Gastrocnemius medialis (tissue), 4 donors: ENCODE measurements around the gene SNAPC2. TPM values are rescaled to one million over a fixed set of nuclear protein-coding genes. Genes with fewer than 3 reads are reported as not detected.

Source experiments
- ATAC-seq, 2 donors: fragments of 150-250 bp; one replicate each; pipeline ENCODE4 v1.9.1; 2016
- DNase-seq, 2 donors: peaks; one replicate each; pipeline ENCODE4 v3.0.0-alpha.2; 2019
- H3K27ac ChIP-seq, 4 donors: fragments of 200-600 bp; sonication (generic); 1 replicate in 1 of 4; 2 replicates in 3 of 4; pipeline ENCODE4 v1.5.1; 2016 to 2018; ENCODE audit warnings: mild to moderate bottlenecking in 2 of 4, moderate library complexity in 1 of 4
- H3K27me3 ChIP-seq, 3 donors: fragments of 200-600 bp; sonication (generic) in 2 of 3; 1 replicate in 1 of 3; 2 replicates in 2 of 3; pipeline versions ENCODE4 v1.5.1 to v1.6.0; 2016 to 2019; ENCODE audit warnings: mild to moderate bottlenecking in 1 of 3, moderate library complexity in 1 of 3
- H3K36me3 ChIP-seq, 2 donors: fragments of 200-600 bp; sonication (generic) in 1 of 2; one replicate each; pipeline ENCODE4 v1.5.1; 2017 to 2018
- H3K4me1 ChIP-seq, 2 donors: fragments of 200-600 bp; sonication (generic) in 1 of 2; one replicate each; pipeline ENCODE4 v1.5.1; 2016 to 2017; ENCODE audit warnings: mild to moderate bottlenecking in 2 of 2
- H3K4me3 ChIP-seq, 4 donors: fragments of 200-600 bp; sonication (generic) in 3 of 4; 1 replicate in 1 of 4; 2 replicates in 3 of 4; pipeline ENCODE4 v1.5.1; 2016 to 2019; ENCODE audit warnings: mild to moderate bottlenecking in 2 of 4
- H3K9me3 ChIP-seq, 3 donors: fragments of 200-600 bp; sonication (generic) in 2 of 3; 1 replicate in 1 of 3; 2 replicates in 2 of 3; pipeline ENCODE4 v1.5.1; 2016 to 2019
- CTCF ChIP-seq, 5 experiments: fragments of 450-650 bp in 3 of 5; fragments of 200-600 bp in 2 of 5; sonication (generic) in 2 of 5; IDR thresholded peaks in 4 of 5; conservative IDR thresholded peaks in 1 of 5; 1 replicate in 4 of 5; 2 replicates in 1 of 5; pipeline ENCODE4 v1.5.1; 2016 to 2019; ENCODE audit warnings: antibody characterized with exemption in 5 of 5, mild to moderate bottlenecking in 3 of 5, moderate library complexity in 3 of 5
- POLR2A ChIP-seq, 2 donors: fragments of 450-650 bp; IDR thresholded peaks; one replicate each; pipeline ENCODE4 v1.6.1; 2017; ENCODE audit warnings: antibody characterized with exemption in 2 of 2, mild to moderate bottlenecking in 2 of 2, moderate library complexity in 2 of 2
- in situ Hi-C, 4 donors: fragments of 200-750 bp; cut with MboI; loops; one replicate each; pipeline versions ENCODE4 v1.15.0 to v1.8.0; 2017; ENCODE audit warnings: low sequenced_read_pairs in 4 of 4
- intact Hi-C: fragments of 100-400 bp; cut with DNase I; formaldehyde crosslinking; loops from one replicate; pipeline ENCODE4 v1.15.1; 2023; ENCODE audit warnings: low total_unique reads
- total RNA-seq, 4 donors: library from RNA; depleted of rRNA; stranded (reverse); fragments of >200 nt; gene quantifications; one replicate each; pipeline versions ENCODE4 v1.1.0 to v1.2.3, GENCODE V29; 2016

Gene SNAPC2
- total RNA-seq, 4 donors from 2014 or later = 4.6 to 10.9 (median 7.1) TPM

DNA sequence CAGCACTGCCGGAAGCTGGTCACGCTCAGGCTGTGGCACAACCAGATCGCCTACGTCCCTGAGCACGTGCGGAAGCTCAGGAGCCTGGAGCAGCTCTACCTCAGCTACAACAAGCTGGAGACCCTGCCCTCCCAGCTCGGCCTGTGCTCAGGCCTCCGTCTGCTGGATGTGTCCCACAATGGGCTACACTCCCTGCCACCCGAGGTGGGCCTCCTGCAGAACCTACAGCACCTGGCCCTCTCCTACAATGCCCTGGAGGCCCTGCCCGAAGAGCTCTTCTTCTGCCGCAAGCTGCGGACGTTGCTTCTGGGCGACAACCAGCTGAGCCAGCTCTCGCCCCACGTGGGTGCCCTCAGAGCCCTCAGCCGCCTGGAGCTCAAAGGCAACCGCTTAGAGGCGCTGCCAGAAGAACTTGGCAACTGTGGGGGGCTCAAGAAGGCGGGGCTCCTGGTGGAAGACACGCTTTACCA, 19.7 kb upstream of the SNAPC2 start:
- H3K36me3 ChIP-seq = peaks cover 0 to 2% of the 10 kb centered on the region in 2 donors
- H3K4me3 ChIP-seq = no peak overlapping the region
- H3K27me3 ChIP-seq = no peaks in the 10 kb centered on the region
- ATAC-seq (no peak), DNase-seq (no peak)
- no peaks in the 10 kb centered on the region for H3K9me3 ChIP-seq
- in situ Hi-C loops (no loop called here), intact Hi-C loops (loop anchor here (10.0 kb wide), 1 partner anchor 614 kb away; the partner anchor contains the start of gene ZNF414)
- H3K27ac ChIP-seq = no peak overlapping the region
- H3K4me1 ChIP-seq = peaks cover 21 to 27% of the 10 kb centered on the region in 2 donors
- TF ChIP-seq POLR2A (IDR thresholded peaks at IDR 0.05) = no peak
- TF ChIP-seq CTCF (IDR thresholded peaks at IDR 0.05 in 4 of 5, conservative IDR thresholded peaks at IDR 0.05 in 1 of 5) = no peak

- ATAC-seq (no peak), DNase-seq (no peak)
- Histone ChIP-seq H3K27ac (no peak overlapping the region), H3K4me1 (peaks cover 22 to 30% of the 10 kb centered on the region in 2 donors), H3K36me3 (peaks cover 0 to 7% of the 10 kb centered on the region in 2 donors), H3K27me3 (no peaks in the 10 kb centered on the region), H3K9me3 (no peaks in the 10 kb centered on the region), H3K4me3 (no peak overlapping the region)
- in situ Hi-C loops = no loop called here
- intact Hi-C loops = loop anchor here (10.0 kb wide), 1 partner anchor 614 kb away; the partner anchor contains the start of gene ZNF414
- TF ChIP-seq POLR2A (IDR thresholded peaks at IDR 0.05) (no peak), CTCF (IDR thresholded peaks at IDR 0.05 in 4 of 5, conservative IDR thresholded peaks at IDR 0.05 in 1 of 5) (no peak)
Observed at GRCh38 chr19:7900931-7901330, 19.2 kb upstream of the SNAPC2 start.

DNA sequence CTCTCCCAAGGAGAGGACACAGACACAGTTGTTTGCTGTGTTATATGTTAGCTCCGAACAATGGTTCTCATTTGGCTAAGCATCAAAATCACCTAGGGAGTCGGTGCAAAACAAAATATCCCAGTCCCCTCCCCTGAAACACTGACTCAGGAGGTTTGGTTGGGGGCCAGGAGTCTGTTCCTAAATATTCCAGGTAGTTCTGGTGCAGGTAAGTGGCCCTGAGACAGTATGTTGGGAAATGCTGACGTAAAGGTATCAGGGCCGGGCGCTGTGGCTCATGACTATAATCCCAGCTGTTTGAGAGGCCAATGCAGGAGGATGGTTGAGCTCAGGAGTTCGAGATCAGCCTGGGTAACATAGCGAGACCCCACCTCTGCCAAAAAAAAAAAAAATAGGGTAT, 18.8 kb upstream of the SNAPC2 start:
- Histone ChIP-seq H3K36me3 (peaks cover 0 to 11% of the 10 kb centered on the region in 2 donors), H3K27me3 (no peaks in the 10 kb centered on the region), H3K4me1 (peaks cover 22 to 30% of the 10 kb centered on the region in 2 donors), H3K9me3 (no peaks in the 10 kb centered on the region), H3K27ac (no peak overlapping the region), H3K4me3 (no peak overlapping the region)
- ATAC-seq (no peak), DNase-seq (no peak)
- no peak for TF ChIP-seq POLR2A (IDR thresholded peaks at IDR 0.05)
- in situ Hi-C loops = no loop called here
- intact Hi-C loops = loop anchor here (10.0 kb wide), 1 partner anchor 613 kb away; the partner anchor contains the start of gene ZNF414

GRCh38 chr19:7902796-7903243, 17.3 kb upstream of the SNAPC2 start:
- Histone ChIP-seq H3K4me3 (peak overlapping the region; percentile 66 to 97 (median 76)), H3K4me1 (peaks cover 22 to 37% of the 10 kb centered on the region in 2 donors), H3K9me3 (no peaks in the 10 kb centered on the region), H3K36me3 (peaks cover 0 to 13% of the 10 kb centered on the region in 2 donors), H3K27ac (peak overlapping the region; percentile 86 to 92 (median 90)), H3K27me3 (no peaks in the 10 kb centered on the region)
- intact Hi-C loops (loop anchor here (1.0 to 10.0 kb wide), 5 partner anchors 17 to 612 kb away; partner anchors contain the start of genes PET100, SNAPC2, TIMM44 and XAB2), in situ Hi-C loops (no loop called here)
- TF ChIP-seq CTCF (IDR thresholded peaks at IDR 0.05 in 4 of 5, conservative IDR thresholded peaks at IDR 0.05 in 1 of 5) (no peak), POLR2A (IDR thresholded peaks at IDR 0.05) (no peak)
- ATAC-seq (no peak), DNase-seq (no peak)

- H3K9me3 ChIP-seq = no peaks in the 10 kb centered on the region
- peaks cover 22 to 37% of the 10 kb centered on the region in 2 donors for H3K4me1 ChIP-seq
- H3K4me3 ChIP-seq = peak within 1 kb of the TSS; percentile 82 to 97 (median 90)
- H3K36me3 ChIP-seq = peaks cover 0 to 13% of the 10 kb centered on the region in 2 donors
- no peaks in the 10 kb centered on the region for H3K27me3 ChIP-seq
- ATAC-seq = peak; percentile 95 to 97
- intact Hi-C loops (loop anchor here (1.0 to 10.0 kb wide), 5 partner anchors 17 to 611 kb away; partner anchors contain the start of genes PET100, SNAPC2, TIMM44 and XAB2), in situ Hi-C loops (no loop called here)
- DNase-seq = peak; percentile 99 to 100
- TF ChIP-seq CTCF (IDR thresholded peaks at IDR 0.05 in 4 of 5, conservative IDR thresholded peaks at IDR 0.05 in 1 of 5) (peak in 4 of 5 experiments; percentile 22 to 55 (median 38)), POLR2A (IDR thresholded peaks at IDR 0.05) (peak; percentile 84 to 86)
- peak within 1 kb of the TSS; percentile 86 to 92 (median 90) for H3K27ac ChIP-seq
Observed at GRCh38 chr19:7903244-7904073, 16.7 kb upstream of the SNAPC2 start, which contains the start of gene MAP2K7. Gene MAP2K7 (plus strand): TSS chr19:7903877. CDS start chr19:7903945, 68 bp downstream.
